ENCODE measurements around the gene STMN3. TPM values are rescaled to one million over a fixed set of nuclear protein-coding genes. Genes with fewer than 3 reads are reported as not detected.

Gene STMN3
- total RNA-seq, 6 donors from 2014 or later = 2.1 to 16.5 (median 9.1) TPM

GRCh38 chr20:63627751-63628245, 25.4 kb downstream of the STMN3 start:
- 21 to 34% methylated on average over 7 to 24 of the region's 28 CpGs for WGBS, 2 donors
- H3K27ac ChIP-seq = peak overlapping the region; percentile 95 to 99 (median 97)
- H3K27me3 ChIP-seq = no peaks in the 10 kb centered on the region
- DNase-seq (peak in 1 of 2 donors; percentile 84), ATAC-seq (ENCODE audit: low FRiP score in 2 of 2) (peak in 1 of 2 donors; percentile 5)
- TF ChIP-seq POLR2A (IDR thresholded peaks at IDR 0.05) (no peak), CTCF (IDR thresholded peaks at IDR 0.05) (no peak), POLR2AphosphoS5 (IDR thresholded peaks at IDR 0.05) (no peak), EP300 (IDR thresholded peaks at IDR 0.05) (no peak)
- peaks cover 0 to 5% (median 0%) of the 10 kb centered on the region in 4 donors for H3K36me3 ChIP-seq
- peak overlapping the region; percentile 83 to 100 (median 95) for H3K4me3 ChIP-seq
- H3K9me3 ChIP-seq = no peaks in the 10 kb centered on the region
- H3K4me1 ChIP-seq = peaks cover 20 to 51% (median 24%) of the 10 kb centered on the region in 4 donors

GRCh38 chr20:63627129-63627750, 26.0 kb downstream of the STMN3 start:
- Histone ChIP-seq H3K27ac (peak overlapping the region; percentile 95 to 99 (median 97)), H3K27me3 (no peaks in the 10 kb centered on the region), H3K4me1 (peaks cover 20 to 51% (median 24%) of the 10 kb centered on the region in 4 donors), H3K4me3 (peak overlapping the region; percentile 83 to 100 (median 95)), H3K9me3 (no peaks in the 10 kb centered on the region), H3K36me3 (peaks cover 0 to 5% (median 0%) of the 10 kb centered on the region in 4 donors)
- DNase-seq (peak; percentile 94 to 100), ATAC-seq (ENCODE audit: low FRiP score in 2 of 2) (peak; percentile 95)
- WGBS, 2 donors = 1 to 3% methylated on average over 8 to 48 of the region's 68 CpGs
- peak; percentile 83 to 91 for TF ChIP-seq POLR2AphosphoS5 (IDR thresholded peaks at IDR 0.05)
- no peak for TF ChIP-seq CTCF (IDR thresholded peaks at IDR 0.05)
- no peak for TF ChIP-seq EP300 (IDR thresholded peaks at IDR 0.05)
- peak in 3 of 4 donors; percentile 65 to 85 (median 84) for TF ChIP-seq POLR2A (IDR thresholded peaks at IDR 0.05)

GRCh38 chr20:63626424-63627128, 26.6 kb downstream of the STMN3 start, which contains the start of gene GMEB2:
TSS of gene GMEB2 (minus strand) at chr20:63627101. CDS start at chr20:63619397, 7,704 bp downstream.
- Histone ChIP-seq H3K27ac (peak within 1 kb of the TSS; percentile 95 to 99 (median 97)), H3K36me3 (peaks cover 0 to 5% (median 0%) of the 10 kb centered on the region in 4 donors), H3K4me3 (peak within 1 kb of the TSS; percentile 83 to 100 (median 95)), H3K4me1 (peaks cover 20 to 51% (median 24%) of the 10 kb centered on the region in 4 donors), H3K27me3 (no peaks in the 10 kb centered on the region), H3K9me3 (no peaks in the 10 kb centered on the region)
- peak in 1 of 2 donors; percentile 67 for ATAC-seq (ENCODE audit: low FRiP score in 2 of 2)
- DNase-seq = peak; percentile 65 to 96
- WGBS, 2 donors = 0 to 1% methylated on average over 12 to 19 of the region's 114 CpGs
- TF ChIP-seq POLR2A (IDR thresholded peaks at IDR 0.05) (peak in 3 of 4 donors; percentile 50 to 72 (median 69)), EP300 (IDR thresholded peaks at IDR 0.05) (no peak), CTCF (IDR thresholded peaks at IDR 0.05) (no peak), POLR2AphosphoS5 (IDR thresholded peaks at IDR 0.05) (peak; percentile 11 to 36)

GRCh38 chr20:63625771-63626423, 27.3 kb downstream of the STMN3 start:
- H3K4me3 ChIP-seq = peak overlapping the region; percentile 70 to 100 (median 89)
- peaks cover 0 to 5% (median 0%) of the 10 kb centered on the region in 4 donors for H3K36me3 ChIP-seq
- TF ChIP-seq POLR2A (IDR thresholded peaks at IDR 0.05) (no peak), CTCF (IDR thresholded peaks at IDR 0.05) (no peak), POLR2AphosphoS5 (IDR thresholded peaks at IDR 0.05) (no peak), EP300 (IDR thresholded peaks at IDR 0.05) (no peak)
- WGBS, 2 donors = 25 to 26% methylated on average over 18 to 20 of the region's 36 CpGs
- DNase-seq (peak in 1 of 2 donors; percentile 89), ATAC-seq (ENCODE audit: low FRiP score in 2 of 2) (no peak)
- H3K27ac ChIP-seq = peak overlapping the region; percentile 95 to 99 (median 97)
- no peaks in the 10 kb centered on the region for H3K9me3 ChIP-seq
- H3K4me1 ChIP-seq = peaks cover 17 to 49% (median 23%) of the 10 kb centered on the region in 4 donors
- no peaks in the 10 kb centered on the region for H3K27me3 ChIP-seq
